Osteoblast (primary cell): ENCODE results near the gene CAMTA1. TPM values are rescaled to one million over a fixed set of nuclear protein-coding genes. Genes with fewer than 3 reads are reported as not detected.

Source experiments
- DNase-seq: peaks from one replicate; pipeline ENCODE4 v3.0.0; 2011; ENCODE audit warnings: low spot score, mixed read lengths; ENCODE audit not compliant: insufficient read length; ENCODE audit errors: missing footprints
- H2AFZ ChIP-seq: 2 replicates; pipeline ENCODE4 v1.6.0; 2011; ENCODE audit warnings: mild to moderate bottlenecking, low read length
- H3K27ac ChIP-seq: 2 replicates; pipeline ENCODE4 v1.5.1; 2011; ENCODE audit warnings: mild to moderate bottlenecking, low read depth, low read length, moderate library complexity
- H3K27me3 ChIP-seq: 2 replicates; pipeline ENCODE4 v1.6.0; 2012; ENCODE audit warnings: mild to moderate bottlenecking, control low read depth, inconsistent platforms, low read length, moderate library complexity; ENCODE audit not compliant: insufficient read depth
- H3K36me3 ChIP-seq: 2 replicates; pipeline ENCODE4 v1.5.1; 2011; ENCODE audit warnings: mild to moderate bottlenecking, low read length, control low read depth, moderate library complexity; ENCODE audit not compliant: insufficient read depth
- H3K4me1 ChIP-seq: 2 replicates; pipeline ENCODE4 v1.5.1; 2011; ENCODE audit warnings: mild to moderate bottlenecking, low read length, control low read depth, moderate library complexity; ENCODE audit not compliant: insufficient read depth
- H3K4me2 ChIP-seq: 2 replicates; pipeline ENCODE4 v1.6.0; 2011; ENCODE audit warnings: mild to moderate bottlenecking, low read length; ENCODE audit not compliant: insufficient read depth
- H3K4me3 ChIP-seq: fragments of 200-600 bp; sonication (generic); 3 replicates; pipeline ENCODE4 v1.5.1; 2012; ENCODE audit warnings: mild to moderate bottlenecking, low read length, inconsistent platforms; ENCODE audit not compliant: insufficient read depth
- H3K79me2 ChIP-seq: 2 replicates; pipeline ENCODE4 v1.6.0; 2012; ENCODE audit warnings: mild to moderate bottlenecking, low read length, control low read depth, inconsistent platforms; ENCODE audit not compliant: insufficient read depth
- H3K9me3 ChIP-seq: 2 replicates; pipeline ENCODE4 v1.5.1; 2011; ENCODE audit warnings: low read depth, low read length, control low read depth
- H4K20me1 ChIP-seq: 2 replicates; pipeline ENCODE4 v1.6.0; 2012; ENCODE audit warnings: mild to moderate bottlenecking, low read length, control low read depth; ENCODE audit not compliant: insufficient read depth
- total RNA-seq: library from RNA; depleted of rRNA; stranded (reverse); fragments of >200 nt; gene quantifications from 2 replicates; pipeline ENCODE4 v1.2.3, GENCODE V29; 2012
- TF ChIP-seq, protein P1 (sequence below): IDR thresholded peaks from 2 replicates; pipeline ENCODE4 v1.5.1; 2011; ENCODE audit warnings: mild to moderate bottlenecking, low read depth, low read length, moderate library complexity; ENCODE audit errors: extremely low read depth

CAMTA1 gene
- total RNA-seq, 1 donor = 47.4 TPM

DNA sequence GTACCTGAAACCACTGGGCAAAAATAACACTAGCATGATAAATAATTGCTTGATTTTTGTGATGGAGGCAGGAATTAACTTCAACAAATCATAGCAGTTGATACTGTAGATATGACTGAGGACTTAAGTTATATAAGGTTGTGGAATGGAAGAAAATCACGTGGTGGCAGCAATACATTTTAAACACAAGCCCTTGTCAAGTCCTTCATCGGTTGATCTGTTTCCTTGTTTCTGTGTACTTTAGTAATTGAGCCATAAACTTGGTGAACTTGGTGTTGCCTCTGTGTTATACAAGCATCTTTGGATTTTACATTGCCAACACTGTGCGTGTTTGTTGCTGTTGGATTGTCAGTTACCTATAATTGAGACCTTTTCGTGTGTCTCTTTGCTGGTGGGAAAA, 114.4 kb downstream of the CAMTA1 start:
- Histone ChIP-seq H4K20me1 (no peaks in the 10 kb centered on the region), H3K36me3 (no peaks in the 10 kb centered on the region), H3K4me2 (no peak overlapping the region), H3K4me3 (no peak overlapping the region), H3K79me2 (no peaks in the 10 kb centered on the region), H3K4me1 (no peaks in the 10 kb centered on the region), H2AFZ (no peak overlapping the region), H3K9me3 (no peaks in the 10 kb centered on the region), H3K27ac (no peak overlapping the region), H3K27me3 (no peaks in the 10 kb centered on the region)
- TF ChIP-seq, protein P1, sequence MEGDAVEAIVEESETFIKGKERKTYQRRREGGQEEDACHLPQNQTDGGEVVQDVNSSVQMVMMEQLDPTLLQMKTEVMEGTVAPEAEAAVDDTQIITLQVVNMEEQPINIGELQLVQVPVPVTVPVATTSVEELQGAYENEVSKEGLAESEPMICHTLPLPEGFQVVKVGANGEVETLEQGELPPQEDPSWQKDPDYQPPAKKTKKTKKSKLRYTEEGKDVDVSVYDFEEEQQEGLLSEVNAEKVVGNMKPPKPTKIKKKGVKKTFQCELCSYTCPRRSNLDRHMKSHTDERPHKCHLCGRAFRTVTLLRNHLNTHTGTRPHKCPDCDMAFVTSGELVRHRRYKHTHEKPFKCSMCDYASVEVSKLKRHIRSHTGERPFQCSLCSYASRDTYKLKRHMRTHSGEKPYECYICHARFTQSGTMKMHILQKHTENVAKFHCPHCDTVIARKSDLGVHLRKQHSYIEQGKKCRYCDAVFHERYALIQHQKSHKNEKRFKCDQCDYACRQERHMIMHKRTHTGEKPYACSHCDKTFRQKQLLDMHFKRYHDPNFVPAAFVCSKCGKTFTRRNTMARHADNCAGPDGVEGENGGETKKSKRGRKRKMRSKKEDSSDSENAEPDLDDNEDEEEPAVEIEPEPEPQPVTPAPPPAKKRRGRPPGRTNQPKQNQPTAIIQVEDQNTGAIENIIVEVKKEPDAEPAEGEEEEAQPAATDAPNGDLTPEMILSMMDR = no peak
- no peak for DNase-seq

DNA sequence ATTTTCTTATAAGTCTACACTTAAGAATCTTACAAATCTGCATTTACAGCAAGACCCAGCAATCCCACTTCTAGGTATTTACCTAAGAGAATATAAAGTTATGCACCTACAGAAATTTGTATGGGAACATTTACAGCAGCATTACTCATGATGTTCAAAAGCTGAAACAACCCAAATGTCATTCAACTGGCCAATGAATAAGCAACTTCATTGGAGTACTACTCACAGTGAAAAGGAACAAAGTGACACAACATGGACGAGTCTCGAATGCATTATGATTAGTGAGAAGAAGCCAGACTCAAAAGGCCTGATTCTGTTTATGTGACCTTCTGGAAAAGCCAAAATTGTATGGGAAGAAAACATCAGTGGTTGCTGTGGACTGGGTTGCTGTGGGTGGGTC, 116.9 kb downstream of the CAMTA1 start:
- TF ChIP-seq, protein P1 = no peak
- H3K4me3 ChIP-seq = no peak overlapping the region
- H3K4me2 ChIP-seq = no peak overlapping the region
- DNase-seq = no peak
- no peaks in the 10 kb centered on the region for H3K36me3 ChIP-seq
- no peaks in the 10 kb centered on the region for H3K4me1 ChIP-seq
- H3K27me3 ChIP-seq = no peaks in the 10 kb centered on the region
- H4K20me1 ChIP-seq = no peaks in the 10 kb centered on the region
- H3K27ac ChIP-seq = no peak overlapping the region
- no peaks in the 10 kb centered on the region for H3K9me3 ChIP-seq
- H3K79me2 ChIP-seq = no peaks in the 10 kb centered on the region
- H2AFZ ChIP-seq = no peak overlapping the region

DNA sequence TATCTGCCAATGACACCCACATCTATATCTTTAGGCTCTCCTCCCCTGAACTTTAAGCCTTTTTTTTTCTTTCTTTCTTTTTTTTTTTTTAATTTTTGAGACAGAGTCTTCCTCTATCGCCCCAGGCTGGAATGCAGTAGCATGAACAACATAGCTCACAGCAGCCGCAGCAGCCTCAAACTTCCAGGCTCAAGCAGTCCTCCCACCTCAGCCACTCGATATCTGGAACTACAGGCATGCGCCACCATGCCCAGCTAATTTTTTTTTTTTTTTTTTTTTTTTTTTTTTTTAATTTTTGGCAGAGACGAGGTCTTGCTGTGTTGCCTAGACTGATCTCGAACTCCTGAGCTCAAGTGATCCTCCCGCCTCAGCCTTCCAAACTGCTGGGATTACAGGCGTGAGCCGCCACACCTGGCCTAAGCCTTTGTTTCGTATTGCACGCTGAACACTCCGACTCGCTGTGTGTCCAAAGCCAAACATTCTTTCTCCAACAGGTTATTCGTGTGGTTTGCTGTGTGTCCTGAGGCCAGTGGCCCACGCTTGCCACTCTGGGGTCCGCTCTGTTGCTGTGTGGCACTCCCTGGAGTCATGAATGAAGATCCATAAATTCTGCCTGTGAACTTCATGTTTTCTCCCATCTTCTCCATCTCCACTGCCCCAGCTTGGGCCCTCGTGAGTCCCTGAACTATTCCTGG, 119.4 kb downstream of the CAMTA1 start:
- H3K4me3 ChIP-seq = no peak overlapping the region
- H3K79me2 ChIP-seq = no peaks in the 10 kb centered on the region
- H3K4me2 ChIP-seq = no peak overlapping the region
- no peak overlapping the region for H2AFZ ChIP-seq
- H3K27me3 ChIP-seq = no peaks in the 10 kb centered on the region
- DNase-seq = no peak
- H3K9me3 ChIP-seq = no peaks in the 10 kb centered on the region
- H3K27ac ChIP-seq = no peak overlapping the region
- TF ChIP-seq, protein P1 = no peak
- no peaks in the 10 kb centered on the region for H4K20me1 ChIP-seq
- no peaks in the 10 kb centered on the region for H3K4me1 ChIP-seq
- no peaks in the 10 kb centered on the region for H3K36me3 ChIP-seq

DNA sequence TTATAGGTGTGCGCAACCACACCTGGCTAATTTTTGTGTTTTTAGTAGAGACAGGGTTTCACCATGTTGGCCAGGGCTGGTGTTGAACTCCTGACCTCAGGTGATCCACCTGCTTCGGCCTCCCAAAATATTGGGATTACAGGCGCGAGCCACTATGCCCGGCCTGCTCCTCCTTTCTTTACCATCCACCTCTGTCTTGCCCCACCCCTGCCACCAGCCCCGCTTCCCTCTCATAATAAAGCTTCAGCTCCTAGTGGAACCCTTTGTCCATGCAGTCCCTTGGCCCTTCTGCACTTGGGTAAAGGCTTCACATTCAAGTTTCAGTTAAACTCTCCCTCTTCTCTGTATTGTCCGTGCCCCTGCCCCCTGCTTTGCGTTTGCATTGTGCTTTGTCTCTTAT, 120.1 kb downstream of the CAMTA1 start:
- TF ChIP-seq, protein P1 = no peak
- no peak for DNase-seq
- no peaks in the 10 kb centered on the region for H4K20me1 ChIP-seq
- H3K27me3 ChIP-seq = no peaks in the 10 kb centered on the region
- H3K4me3 ChIP-seq = no peak overlapping the region
- no peaks in the 10 kb centered on the region for H3K4me1 ChIP-seq
- H3K9me3 ChIP-seq = no peaks in the 10 kb centered on the region
- H3K36me3 ChIP-seq = no peaks in the 10 kb centered on the region
- no peak overlapping the region for H3K4me2 ChIP-seq
- no peak overlapping the region for H2AFZ ChIP-seq
- no peak overlapping the region for H3K27ac ChIP-seq
- H3K79me2 ChIP-seq = no peaks in the 10 kb centered on the region
